Middle frontal gyrus (tissue), 1 donor: Measurements from ENCODE around the gene BLNK.
"Not testable (repeated sequence)": the region's sequence is repeated elsewhere in the genome, so short reads cannot be mapped to it uniquely, and the experiment has no call there.

Source experiments
- DNase-seq: peaks from one replicate; pipeline ENCODE4 v3.0.0-alpha.2; 2015; ENCODE audit warnings: low spot score; ENCODE audit errors: extremely low spot score

The BLNK gene

DNA sequence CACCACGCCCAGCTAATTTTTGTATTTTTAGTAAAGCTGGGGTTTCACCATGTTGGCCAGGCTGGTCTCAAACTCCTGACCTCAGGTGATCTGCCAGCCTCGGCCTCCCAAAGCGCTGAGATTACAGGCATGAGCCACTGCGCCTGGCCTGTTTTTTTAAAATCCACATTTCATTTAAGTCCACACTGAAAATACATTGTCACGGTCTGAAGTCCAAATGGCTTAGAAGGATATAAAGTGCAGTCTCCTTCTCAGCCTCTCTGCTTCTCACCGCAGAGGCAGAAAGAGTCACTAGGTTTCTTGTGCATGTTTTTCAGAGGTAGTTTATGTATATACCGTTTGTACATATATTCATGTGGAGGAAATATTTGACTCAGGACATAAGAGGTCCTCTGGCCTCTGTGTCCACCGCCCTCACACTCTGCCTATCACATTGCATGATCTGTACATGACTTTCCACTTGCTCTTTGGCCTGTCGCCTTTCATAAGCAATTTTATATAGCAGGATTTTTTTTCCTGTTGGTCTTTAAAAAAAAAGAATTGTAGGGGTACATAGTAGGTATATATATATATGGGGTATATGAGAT, 42.9 kb downstream of the BLNK start:
- no peak for DNase-seq

DNA sequence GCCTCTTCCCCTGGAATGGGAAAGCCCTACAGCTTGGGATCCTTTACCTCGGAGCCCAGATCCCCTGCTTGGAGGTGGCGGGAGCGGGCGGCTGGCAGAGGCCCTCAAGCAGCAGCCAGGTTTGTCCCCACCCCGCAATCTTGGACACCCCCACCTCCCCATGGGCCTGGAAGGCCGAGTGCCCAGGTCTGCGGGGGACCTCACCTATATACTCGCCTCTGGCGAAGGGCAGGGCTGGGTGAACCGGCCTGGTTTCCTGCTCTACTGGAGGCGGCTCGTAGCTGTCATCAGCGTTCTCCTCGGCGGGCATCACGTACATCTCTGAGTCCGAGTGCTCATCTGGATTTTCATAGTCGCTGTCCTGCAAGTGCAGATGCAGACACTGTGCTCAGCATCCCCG, 44.2 kb downstream of the BLNK start:
- DNase-seq, result no peak

DNA sequence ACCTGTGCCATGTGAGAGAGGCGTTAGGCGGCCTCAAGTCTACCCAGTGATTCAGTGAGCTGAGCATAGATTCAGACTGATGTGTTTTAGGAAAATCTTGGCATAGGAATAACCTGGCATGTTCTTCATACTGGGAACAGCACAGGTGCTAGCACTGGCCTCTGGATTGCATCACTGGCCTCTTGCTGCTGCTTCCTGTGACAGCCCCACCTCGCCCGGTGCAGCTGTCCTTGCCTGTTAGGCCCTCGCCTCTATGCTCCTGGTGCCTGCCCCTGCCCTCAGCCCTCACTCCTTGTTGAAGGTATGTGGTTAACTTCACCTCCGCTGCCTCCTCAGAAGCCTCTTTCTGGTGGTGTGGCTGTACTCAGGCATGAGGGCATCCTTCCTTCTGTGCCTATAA, 46.2 kb downstream of the BLNK start:
- no peak for DNase-seq

DNA sequence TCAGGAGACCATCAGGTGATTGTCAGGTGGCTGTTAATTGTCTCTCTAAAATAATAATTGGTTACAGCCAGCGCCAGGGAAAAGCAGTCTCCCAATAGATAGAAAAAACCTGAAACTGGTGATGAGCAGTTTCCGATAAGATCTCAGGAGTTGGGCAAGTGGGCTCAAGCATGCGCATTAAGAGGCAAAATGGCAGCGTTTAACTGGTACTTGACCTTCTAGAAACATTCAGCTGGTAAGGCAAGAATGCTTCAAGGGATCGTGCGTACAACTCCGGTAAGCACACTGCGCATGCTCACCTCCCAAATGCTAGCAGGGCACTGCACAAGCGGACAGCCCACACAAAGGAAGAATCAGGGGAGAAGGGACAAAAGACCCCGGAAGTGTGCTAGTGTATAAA, 48.5 kb downstream of the BLNK start:
- no peak for DNase-seq

DNA sequence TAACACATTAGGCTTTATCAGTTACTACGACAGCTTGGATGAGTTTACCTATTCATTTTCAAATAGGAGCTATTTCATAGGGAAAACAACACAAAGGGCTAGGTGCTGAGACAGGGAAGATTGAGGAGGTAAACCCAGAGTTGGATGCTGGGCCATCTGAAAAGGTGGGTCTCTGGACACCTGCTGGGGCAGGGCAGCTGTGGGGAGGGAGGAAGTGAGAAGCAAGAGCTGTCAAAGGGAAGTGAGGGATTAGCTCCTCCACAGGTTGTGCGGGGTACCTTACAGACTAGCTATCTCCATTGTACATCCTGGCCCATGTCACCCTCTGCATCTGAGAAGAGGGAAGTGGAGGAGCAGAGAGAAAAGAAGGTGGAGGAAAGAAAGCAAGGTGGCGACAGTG, 48.9 kb downstream of the BLNK start:
- DNase-seq, result no peak

DNA sequence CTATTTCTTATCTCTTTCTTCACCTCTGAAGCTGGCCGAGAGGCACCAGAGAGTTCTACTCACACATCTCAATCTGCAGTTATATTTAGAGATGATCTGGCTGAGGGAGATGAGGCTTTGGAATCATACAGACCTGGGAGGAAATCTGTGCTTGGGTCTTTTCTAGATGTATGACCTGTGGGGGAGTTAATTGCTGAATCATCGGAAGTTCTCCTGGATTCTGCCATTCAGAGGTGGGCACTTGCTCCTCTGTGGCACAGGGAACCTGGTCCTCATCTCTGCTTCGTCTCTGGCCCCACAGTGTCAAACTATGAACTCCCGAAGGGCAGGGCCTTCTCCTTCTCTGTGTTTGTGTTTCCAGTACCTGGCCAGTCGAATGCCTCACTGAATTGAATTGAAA, 52.5 kb downstream of the BLNK start:
- no peak for DNase-seq

DNA sequence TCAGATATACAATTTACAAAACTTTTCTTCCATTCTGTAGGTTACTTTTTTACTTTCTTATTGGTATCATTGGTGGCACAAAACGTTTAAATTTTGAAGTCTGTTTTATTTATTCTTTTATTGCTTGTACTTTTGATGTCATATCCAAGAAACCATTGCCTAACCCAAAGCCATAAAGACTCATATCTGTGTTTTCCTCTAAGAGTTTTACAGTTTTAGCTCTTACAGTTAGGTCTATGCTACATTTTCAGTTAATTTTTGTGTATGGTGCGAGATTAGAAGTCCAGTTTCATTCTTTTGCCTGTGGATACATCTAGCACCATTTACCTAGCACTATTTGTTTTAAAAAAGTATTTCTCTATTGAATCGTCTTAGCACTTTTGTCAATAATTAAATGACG, 53.7 kb downstream of the BLNK start:
- DNase-seq, result no peak

DNA sequence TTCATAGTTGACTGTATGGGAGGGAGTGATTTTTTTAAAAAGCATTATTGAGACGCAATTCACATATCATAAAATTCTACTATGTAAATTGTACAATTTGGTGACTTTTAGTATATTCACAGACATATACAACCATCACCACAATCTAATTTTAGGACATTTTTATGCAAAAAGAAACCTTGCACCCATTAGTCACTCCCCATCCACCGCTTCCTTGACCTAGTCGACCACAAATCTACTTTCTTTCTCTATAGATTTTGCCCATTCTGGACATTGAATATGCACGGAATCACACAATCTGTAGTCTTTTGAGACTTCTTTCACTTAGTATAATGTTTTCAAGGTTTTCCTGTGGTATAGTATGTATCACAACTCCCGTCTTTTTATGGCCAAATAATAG, 54.6 kb downstream of the BLNK start:
- DNase-seq, result no peak

DNA sequence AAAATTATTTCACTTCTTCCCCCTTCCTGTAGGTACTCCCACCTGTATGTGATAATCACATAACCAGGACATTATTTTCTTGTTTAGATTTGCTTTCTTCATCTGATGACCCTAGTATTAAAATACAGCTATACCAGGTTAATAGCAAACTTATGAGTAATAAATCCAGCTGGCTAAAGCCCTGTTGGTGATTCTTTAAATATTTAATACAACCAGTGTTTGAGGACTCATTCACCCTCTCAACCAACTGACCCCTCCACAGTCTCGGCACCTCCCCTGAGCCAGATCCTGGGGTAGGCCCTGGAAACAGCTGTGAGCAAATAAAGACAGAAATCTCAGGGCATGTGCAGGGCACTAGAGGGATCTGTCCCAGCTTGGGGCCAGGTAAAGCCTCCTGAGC, 58.5 kb downstream of the BLNK start:
- DNase-seq, result no peak

DNA sequence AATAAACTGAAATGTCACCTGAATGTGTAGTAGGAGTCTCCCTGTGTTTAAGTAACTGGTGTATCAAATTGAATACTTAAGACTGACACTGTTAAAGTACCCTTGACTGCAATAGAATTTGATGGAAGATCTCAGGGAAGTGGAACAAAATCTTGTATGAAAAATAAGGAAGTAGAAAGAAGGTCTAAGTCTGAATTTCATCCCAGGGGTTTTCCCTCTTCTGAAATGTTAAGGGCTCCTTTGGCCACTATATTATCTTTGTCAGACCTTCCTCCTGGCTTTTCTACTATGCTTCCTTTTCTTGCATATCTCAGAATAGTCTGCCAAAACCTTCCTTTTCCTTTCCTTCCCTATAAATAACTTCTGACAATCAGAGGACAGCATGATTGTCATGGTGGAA, 59.6 kb downstream of the BLNK start:
- no peak for DNase-seq

DNA sequence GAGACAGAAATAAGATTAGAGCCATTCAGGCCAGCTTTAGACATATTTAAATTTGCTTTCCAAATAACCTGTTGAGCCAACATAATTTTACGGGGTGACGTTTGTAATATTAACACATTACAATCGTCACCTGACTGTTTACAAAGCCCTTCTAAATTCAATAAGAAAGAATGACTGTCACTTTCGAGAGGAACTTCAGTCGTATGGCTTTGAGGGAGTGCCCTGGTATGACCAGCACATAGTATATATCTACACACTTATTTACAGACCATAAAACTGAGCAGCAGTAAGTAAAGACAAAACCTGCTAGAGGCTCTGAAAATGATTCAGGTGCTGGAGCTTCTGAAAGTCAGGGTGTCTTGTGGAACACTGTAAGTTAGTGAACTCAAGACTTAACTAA, 62.4 kb downstream of the BLNK start:
- DNase-seq, result no peak

DNA sequence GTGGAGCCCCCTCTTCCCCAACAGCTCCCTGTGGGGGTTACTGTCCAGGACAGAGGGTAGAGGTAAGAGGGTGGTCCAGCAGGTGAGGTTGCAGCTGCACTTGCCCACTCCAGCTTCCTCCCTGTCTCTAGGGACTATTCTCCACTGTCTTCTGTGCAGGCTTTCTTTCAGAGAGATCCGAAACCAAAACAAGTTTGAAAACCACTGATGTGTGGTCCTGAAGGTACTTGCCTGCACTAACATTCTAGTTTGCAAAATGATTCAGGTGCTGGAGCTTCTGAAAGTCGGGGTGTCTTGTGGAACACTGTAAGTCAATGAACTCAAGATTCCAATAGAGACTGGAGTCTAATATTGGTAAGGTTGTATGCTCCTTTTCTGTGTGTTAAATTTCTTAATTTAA, 63.1 kb downstream of the BLNK start:
- no peak for DNase-seq

DNA sequence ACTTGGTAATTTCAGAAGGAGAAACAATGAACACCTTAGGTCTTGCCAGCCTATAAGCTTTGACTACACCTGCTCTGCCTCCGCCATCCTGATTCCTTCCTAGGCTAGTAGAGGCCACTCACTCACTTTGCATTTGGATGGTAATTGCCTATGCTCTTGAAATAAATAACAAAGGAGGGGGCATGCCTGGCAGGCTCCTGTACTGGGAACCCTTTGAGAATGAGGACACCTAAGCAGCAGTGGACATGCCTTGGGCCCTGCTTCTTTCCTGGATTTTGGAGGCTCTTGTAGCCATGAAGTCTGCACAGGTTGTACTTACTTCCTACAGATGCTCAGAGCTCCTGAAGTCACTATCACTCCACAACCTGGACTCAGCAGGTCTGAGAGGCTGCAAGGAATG, 65.8 kb downstream of the BLNK start:
- DNase-seq, result no peak

DNA sequence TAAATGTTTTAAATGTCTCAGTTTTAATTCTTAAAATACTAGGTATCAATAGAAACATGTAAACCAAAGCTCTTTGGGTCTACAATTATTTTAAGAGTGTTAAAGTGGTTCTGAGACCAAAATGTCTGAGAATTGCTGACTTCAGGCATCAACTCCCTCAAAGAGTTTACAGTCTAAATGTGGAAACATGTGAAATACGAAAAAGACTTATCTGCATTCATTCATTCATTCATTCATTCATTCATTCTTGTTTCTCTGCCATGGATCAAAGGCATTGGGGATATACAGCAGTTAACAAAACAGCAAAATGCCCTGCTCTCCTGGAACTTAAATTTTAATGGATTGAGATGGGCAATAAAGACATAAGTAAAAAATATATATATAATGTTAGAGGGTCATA, 69.8 kb downstream of the BLNK start:
- no peak for DNase-seq

DNA sequence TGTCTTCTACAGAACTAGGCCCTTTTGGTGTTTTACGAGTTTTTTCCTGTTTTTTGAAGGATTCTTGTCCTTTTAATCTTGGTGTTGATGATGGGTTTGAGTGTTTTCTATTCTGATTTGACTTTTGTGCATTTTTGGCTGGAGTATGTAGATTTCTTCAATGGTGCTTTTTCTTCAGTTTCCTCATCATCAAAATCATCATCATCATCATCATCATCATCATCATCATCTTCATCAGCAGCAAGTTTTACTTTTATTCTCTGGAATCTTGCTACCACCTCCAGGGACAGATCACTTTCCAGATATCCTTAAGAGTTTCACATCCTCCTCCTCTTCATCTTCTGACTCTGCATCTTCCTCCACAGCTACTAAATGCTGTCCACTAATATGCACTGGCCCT, 81.9 kb downstream of the BLNK start:
- not testable (repeated sequence) for DNase-seq

DNA sequence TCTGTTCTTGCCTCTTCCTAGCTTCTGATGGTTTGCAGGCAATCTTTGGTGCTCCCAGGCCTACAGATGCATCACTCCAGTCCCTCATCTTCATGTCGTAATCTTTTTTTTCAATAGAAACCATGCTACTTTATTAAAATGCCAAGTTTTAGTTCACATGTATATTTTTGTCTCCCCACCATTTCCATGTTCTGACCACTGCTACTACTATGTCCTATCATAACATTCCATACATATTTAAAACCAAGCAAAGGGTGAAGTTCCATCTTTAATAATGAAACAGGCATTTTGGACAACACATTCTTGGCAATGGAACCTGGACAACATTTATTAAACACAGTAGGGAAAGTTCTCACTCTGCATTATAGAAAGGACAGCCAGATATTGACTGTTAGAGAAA, 82.5 kb downstream of the BLNK start:
- DNase-seq, result no peak

DNA sequence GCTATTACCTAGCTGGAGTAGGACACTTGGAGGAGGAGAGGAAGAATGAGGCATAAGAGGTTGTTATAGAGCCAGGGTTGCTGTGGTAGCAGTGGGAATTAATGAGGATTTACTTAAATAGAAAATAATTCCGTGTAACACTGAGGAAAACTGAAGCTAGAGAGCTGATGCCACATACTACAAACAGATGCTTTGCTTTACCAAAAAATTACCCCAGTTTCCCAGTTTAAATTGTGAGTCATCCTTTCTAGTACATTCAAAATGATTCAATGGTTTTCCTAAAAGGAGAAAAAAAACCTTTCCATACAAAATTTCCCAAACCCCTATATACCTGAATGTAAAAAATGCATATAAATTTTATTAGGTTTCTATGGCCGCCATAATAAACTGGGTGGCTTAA, 82.9 kb downstream of the BLNK start:
- no peak for DNase-seq

DNA sequence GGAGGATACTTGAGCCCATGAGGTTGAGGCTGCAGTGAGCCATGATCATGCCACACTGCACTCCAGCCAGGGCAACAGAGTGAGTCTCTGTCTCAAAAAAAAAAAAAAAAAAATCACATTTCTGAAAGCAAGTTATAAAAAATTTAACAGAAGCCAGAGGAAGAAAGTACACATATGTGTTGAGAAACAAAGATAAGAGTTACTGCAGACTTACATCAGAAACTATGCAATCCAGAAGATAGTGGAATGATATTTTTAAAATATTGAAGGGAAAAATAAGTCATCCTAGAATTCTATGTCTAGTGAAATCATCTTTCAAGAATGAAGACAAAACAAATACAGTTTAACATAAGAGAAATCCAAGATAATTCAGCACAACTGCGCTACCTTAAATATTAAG, 94.4 kb downstream of the BLNK start:
- no peak for DNase-seq

DNA sequence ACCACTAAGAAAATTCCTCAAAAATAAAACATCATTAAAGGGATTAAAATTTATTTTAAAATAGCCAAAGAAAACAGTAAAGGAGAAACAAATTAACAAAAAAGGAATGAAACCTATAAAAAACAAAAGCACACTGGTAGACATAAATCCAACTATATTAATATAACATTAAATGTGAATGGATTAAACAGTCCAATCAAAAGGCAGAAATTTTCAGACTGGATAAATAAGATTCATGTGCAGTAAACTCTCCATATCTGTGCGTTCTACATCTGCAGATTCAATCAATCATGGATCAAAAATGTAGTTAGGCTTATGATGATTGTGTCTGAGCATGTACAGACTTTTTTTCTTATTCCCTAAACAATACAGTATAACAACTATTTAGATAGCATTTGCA, 98.7 kb downstream of the BLNK start:
- DNase-seq, result no peak

DNA sequence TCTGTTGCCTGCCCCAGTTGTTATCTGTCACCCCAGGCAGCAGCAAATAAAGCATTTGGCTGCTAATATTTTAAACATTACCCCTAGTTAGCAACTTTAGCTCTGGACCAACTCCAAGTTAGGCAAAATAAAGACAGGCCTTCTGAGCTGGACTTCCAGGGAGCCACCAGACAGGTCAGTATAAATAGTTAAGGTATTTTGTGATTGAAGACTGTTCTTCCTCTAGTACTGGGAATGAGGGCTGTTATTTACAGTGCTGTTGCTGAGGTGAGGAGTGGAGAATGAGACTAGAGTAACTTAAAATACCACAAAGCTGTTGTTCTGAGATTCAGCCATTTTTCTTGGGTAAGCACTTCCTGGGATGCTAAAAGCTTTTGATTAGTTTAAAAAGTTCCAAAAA, 101.1 kb downstream of the BLNK start:
- no peak for DNase-seq

DNA sequence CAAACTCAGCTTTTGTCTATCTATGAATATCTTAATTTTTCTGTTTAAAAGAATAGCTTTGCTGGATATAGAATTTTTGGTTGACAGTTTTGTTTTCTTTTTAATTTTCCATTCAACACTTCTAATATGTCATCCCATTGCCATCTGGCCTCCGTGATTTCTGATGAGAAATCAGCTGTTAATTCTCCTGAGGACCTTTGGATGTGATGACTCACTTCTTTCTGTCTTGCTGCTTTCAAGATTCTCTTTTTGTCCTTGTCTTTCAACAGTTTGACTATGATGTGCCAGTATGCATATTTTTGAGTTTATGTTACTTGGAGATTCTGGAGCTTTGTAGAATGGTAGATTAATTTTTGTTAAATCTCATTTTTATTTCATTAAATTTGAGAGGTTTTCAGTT, 102.8 kb downstream of the BLNK start:
- no peak for DNase-seq

DNA sequence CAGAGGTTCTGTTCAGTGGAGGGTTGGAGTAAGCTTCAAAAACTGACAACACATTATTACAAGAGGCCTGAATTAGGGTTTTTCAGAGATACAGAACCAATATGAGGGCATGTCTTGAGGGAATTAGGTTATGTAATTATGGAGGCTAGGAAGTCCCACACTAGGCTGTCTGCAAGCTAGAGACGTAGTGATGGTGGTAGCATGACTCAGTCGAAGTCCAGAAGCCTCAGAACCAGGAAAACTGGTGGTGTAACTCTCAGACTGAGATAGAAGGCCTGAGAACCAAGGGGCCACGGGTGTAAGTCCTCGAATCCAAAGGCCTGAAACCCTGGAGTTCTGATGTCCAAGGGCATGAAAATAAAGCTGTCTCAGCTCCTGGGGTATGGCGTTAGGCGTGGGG, 105.6 kb downstream of the BLNK start:
- DNase-seq, result no peak

DNA sequence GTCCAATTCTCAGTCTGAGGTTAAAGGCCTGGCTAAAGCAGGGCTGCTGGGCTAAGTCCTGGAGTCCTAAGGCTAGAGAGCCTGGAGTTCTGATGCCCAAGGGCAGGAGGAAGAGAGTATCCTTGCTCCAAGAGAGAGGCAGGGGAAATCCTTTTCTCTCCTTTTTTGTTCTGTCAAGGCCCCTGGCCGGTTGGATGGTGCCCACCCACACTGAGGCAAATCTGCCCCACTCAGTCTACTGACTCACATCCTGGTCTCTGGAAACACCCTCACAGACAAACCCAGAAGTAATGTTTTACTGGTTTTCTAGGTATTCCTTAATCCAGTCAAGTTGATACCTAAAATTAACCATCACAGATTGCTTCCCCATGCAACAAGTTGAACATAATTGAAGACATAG, 118.3 kb downstream of the BLNK start:
- no peak for DNase-seq

DNA sequence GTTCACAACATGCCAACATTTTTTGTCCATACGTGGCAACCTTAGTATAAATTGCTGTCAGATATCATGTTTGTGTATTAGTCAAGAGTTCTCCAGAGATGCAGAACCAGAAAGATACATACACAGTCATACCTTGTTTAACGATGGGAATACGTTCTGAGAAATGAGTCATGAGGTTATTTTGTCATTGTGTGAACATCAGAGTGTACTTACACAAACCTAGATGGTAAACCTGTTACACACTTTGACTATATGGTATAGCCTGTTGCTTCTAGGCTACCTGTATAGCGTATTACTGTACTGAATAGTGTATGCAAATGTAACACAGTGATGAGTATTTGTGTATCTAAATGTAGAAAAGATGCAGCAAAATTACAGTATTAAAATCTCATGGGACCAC, 118.9 kb downstream of the BLNK start:
- DNase-seq, result no peak
